Measurements from ENCODE around the gene INAVA.
A peak's percentile ranks its signal among the peaks of the same experiment; 100 is the strongest.

Gene INAVA

GRCh38 chr1:200889571-200889970 lies 5.1 kb upstream of the INAVA start:
- Histone ChIP-seq H3K4me2 (ENCODE audit: low read length) (0 out of 2 replicates have a peak overlapping the region, but pooled peaks have one; percentile 86), H3K79me2 (ENCODE audit: low read length) (no peaks in the 10 kb centered on the region), H2AFZ (ENCODE audit: low read depth, low read length) (no peak overlapping the region), H3K27me3 (ENCODE audit: low read depth, low read length) (peaks cover 60% of the 10 kb centered on the region), H3K36me3 (replicated peaks; ENCODE audit: low read depth, low read length) (no peaks in the 10 kb centered on the region), H4K20me1 (ENCODE audit: insufficient read depth, low read length) (no peaks in the 10 kb centered on the region), H3K4me1 (ENCODE audit: low read length) (peaks cover 36% of the 10 kb centered on the region), H3K27ac (ENCODE audit: low read length) (no peak overlapping the region), H3K9me3 (ENCODE audit: insufficient read depth, low read length) (no peaks in the 10 kb centered on the region), H3K4me3 (ENCODE audit: low read length) (no peak overlapping the region), H3K9ac (ENCODE audit: low read length) (no peak overlapping the region)
- no peak for TF ChIP-seq EZH2phosphoT487 (IDR thresholded peaks at IDR 0.05; ENCODE audit: low read depth)
- TF ChIP-seq, protein P1, sequence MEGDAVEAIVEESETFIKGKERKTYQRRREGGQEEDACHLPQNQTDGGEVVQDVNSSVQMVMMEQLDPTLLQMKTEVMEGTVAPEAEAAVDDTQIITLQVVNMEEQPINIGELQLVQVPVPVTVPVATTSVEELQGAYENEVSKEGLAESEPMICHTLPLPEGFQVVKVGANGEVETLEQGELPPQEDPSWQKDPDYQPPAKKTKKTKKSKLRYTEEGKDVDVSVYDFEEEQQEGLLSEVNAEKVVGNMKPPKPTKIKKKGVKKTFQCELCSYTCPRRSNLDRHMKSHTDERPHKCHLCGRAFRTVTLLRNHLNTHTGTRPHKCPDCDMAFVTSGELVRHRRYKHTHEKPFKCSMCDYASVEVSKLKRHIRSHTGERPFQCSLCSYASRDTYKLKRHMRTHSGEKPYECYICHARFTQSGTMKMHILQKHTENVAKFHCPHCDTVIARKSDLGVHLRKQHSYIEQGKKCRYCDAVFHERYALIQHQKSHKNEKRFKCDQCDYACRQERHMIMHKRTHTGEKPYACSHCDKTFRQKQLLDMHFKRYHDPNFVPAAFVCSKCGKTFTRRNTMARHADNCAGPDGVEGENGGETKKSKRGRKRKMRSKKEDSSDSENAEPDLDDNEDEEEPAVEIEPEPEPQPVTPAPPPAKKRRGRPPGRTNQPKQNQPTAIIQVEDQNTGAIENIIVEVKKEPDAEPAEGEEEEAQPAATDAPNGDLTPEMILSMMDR (IDR thresholded peaks at IDR 0.05; ENCODE audit: low read depth, low read length), result no peak

DNA sequence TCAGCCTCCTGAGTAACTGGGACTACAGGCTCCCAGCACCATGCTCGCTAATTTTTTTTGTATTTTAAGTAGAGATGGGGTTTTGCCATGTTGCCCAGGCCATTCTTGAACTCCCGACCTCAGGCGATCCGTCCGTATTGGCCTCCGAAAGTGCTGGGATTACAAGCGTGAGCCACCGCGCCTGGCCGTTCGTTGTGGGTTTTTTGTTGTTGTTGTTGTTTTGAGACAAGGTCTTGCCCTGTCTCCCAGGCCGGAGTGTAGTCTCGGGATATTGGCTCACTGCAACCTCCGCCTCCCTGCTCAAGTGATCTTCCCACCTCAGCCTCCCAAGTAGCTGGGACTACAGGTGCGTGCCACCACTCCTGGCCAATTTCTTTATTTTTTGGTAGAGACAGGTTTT lies 4.7 kb upstream of the INAVA start:
- no peak overlapping the region for H3K27ac ChIP-seq (ENCODE audit: low read length)
- H3K9me3 ChIP-seq (ENCODE audit: insufficient read depth, low read length), result no peaks in the 10 kb centered on the region
- H3K4me3 ChIP-seq (ENCODE audit: low read length), result no peak overlapping the region
- H2AFZ ChIP-seq (ENCODE audit: low read depth, low read length), result no peak overlapping the region
- no peak overlapping the region for H3K4me2 ChIP-seq (ENCODE audit: low read length)
- H3K27me3 ChIP-seq (ENCODE audit: low read depth, low read length), result peaks cover 64% of the 10 kb centered on the region
- no peak overlapping the region for H3K9ac ChIP-seq (ENCODE audit: low read length)
- peaks cover 40% of the 10 kb centered on the region for H3K4me1 ChIP-seq (ENCODE audit: low read length)
- H4K20me1 ChIP-seq (ENCODE audit: insufficient read depth, low read length), result no peaks in the 10 kb centered on the region
- no peaks in the 10 kb centered on the region for H3K79me2 ChIP-seq (ENCODE audit: low read length)
- TF ChIP-seq EZH2phosphoT487 (IDR thresholded peaks at IDR 0.05; ENCODE audit: low read depth), result no peak
- TF ChIP-seq, protein P1 (IDR thresholded peaks at IDR 0.05; ENCODE audit: low read depth, low read length), result no peak
- no peaks in the 10 kb centered on the region for H3K36me3 ChIP-seq (replicated peaks; ENCODE audit: low read depth, low read length)

DNA sequence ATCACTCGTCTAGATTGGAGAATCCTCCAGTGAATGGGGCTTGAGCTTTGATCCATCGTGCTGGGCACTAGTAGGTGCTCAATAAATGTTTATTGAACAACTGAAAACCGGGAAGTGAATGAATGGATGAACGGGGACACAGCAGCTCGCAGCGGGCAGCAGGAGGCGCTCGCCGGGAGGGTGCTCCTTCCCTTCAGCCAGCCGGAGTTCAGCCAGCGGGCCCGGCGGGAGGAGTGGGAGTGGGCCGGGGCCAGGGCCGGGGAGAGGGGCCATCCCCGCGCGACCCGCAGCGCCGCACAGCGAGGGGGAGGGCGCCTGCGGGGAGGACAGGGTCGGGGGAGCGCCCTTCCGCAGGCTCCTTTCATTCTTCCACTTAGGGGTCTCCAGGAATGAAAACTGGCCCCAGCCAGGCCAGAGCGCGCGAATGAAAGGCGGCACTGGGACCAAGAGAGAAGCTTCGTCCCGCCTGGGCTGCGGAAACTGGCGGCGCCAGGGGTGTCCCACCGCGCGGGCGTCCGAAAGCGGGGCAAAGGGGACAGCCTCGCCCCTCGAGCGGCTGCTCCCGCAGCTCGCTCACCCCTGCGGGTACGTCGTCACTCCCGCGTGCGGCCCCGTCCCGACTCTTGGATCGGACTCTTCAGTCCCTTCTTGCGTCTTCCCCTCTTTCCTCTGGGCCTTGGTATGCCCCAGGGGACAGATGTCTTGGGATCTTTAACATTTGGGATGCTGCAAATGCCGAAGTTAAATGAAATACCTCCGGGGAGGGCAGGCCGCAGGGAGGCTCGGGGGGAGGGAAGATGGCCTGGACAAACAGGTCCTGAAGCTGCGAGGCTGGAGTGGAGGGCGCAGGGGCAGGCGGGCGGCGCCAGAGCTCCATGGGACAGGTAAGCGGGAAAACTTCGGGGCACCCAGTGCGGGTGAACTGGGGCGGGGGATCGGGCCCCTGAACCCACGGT lies 3.6 kb upstream of the INAVA start:
- no peak for TF ChIP-seq EZH2phosphoT487 (IDR thresholded peaks at IDR 0.05; ENCODE audit: low read depth)
- TF ChIP-seq, protein P1 (IDR thresholded peaks at IDR 0.05; ENCODE audit: low read depth, low read length), result no peak
- H3K27me3 ChIP-seq (ENCODE audit: low read depth, low read length), result peaks cover 70% of the 10 kb centered on the region
- no peak overlapping the region for H3K4me2 ChIP-seq (ENCODE audit: low read length)
- H3K79me2 ChIP-seq (ENCODE audit: low read length), result no peaks in the 10 kb centered on the region
- no peaks in the 10 kb centered on the region for H3K9me3 ChIP-seq (ENCODE audit: insufficient read depth, low read length)
- no peaks in the 10 kb centered on the region for H4K20me1 ChIP-seq (ENCODE audit: insufficient read depth, low read length)
- no peak overlapping the region for H2AFZ ChIP-seq (ENCODE audit: low read depth, low read length)
- H3K27ac ChIP-seq (ENCODE audit: low read length), result no peak overlapping the region
- H3K9ac ChIP-seq (ENCODE audit: low read length), result no peak overlapping the region
- H3K4me3 ChIP-seq (ENCODE audit: low read length), result no peak overlapping the region
- H3K36me3 ChIP-seq (replicated peaks; ENCODE audit: low read depth, low read length), result no peaks in the 10 kb centered on the region
- peaks cover 51% of the 10 kb centered on the region for H3K4me1 ChIP-seq (ENCODE audit: low read length)

- peaks cover 70% of the 10 kb centered on the region for H3K27me3 ChIP-seq (ENCODE audit: low read depth, low read length)
- H3K36me3 ChIP-seq (replicated peaks; ENCODE audit: low read depth, low read length), result no peaks in the 10 kb centered on the region
- H3K9me3 ChIP-seq (ENCODE audit: insufficient read depth, low read length), result no peaks in the 10 kb centered on the region
- no peak overlapping the region for H3K4me3 ChIP-seq (ENCODE audit: low read length)
- peaks cover 4% of the 10 kb centered on the region; the same call in 1 of the 2 replicates for H4K20me1 ChIP-seq (ENCODE audit: insufficient read depth, low read length)
- no peak overlapping the region for H3K4me2 ChIP-seq (ENCODE audit: low read length)
- no peak overlapping the region for H3K9ac ChIP-seq (ENCODE audit: low read length)
- H2AFZ ChIP-seq (ENCODE audit: low read depth, low read length), result no peak overlapping the region
- TF ChIP-seq, protein P1 (IDR thresholded peaks at IDR 0.05; ENCODE audit: low read depth, low read length), result no peak
- TF ChIP-seq EZH2phosphoT487 (IDR thresholded peaks at IDR 0.05; ENCODE audit: low read depth), result no peak
- H3K79me2 ChIP-seq (ENCODE audit: low read length), result no peaks in the 10 kb centered on the region
- peaks cover 56% of the 10 kb centered on the region for H3K4me1 ChIP-seq (ENCODE audit: low read length)
- H3K27ac ChIP-seq (ENCODE audit: low read length), result no peak overlapping the region
Measured at GRCh38 chr1:200891774-200892157, 2.9 kb upstream of the INAVA start.
